NCI-H446 treated with DMSO at 0.1 percent for 48 hours (cell line): ENCODE data around the gene WDR27.

Experiments
- DNase-seq: peaks from one replicate; lab custom pipeline; 2025; lab: John Stamatoyannopoulos, UW

WDR27 gene

DNA sequence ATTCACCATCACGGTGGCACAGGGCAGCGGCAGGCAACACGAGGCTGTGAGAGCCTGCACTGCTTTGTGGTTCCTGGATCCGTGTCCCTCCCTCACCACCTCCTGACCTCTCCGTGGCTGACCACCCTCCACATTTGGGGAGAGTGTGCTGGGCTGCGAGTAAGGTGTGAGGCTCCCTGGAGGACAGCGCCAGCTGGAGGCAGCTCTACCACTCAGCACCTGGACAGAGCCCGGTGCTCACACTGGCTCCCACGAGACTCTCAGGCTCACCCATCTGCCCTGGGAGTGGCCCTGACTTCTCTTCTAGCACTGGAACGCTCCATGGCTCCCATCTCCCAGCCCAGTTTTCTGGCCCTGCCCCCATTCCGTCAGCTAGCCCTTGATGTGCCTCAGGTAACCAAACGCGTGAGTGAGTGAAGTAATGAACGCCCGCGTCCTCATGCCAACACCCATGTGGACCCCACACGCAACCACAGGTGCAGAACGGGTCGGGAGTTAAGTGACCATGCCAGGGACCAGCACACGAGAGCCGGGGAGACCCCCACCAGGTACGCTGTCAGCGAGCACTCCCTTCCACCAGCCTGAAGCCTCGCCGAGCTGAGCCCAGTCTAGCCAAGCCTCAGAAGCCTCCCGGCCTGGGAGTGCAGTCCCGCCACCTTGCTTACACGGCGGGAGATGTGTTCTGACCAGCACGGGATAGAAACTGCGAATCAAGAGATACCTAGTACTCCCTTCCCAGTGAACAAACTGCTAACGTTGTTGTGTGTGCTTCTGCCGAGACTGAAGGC, 137.2 kb downstream of the WDR27 start:
- no peak for DNase-seq

DNA sequence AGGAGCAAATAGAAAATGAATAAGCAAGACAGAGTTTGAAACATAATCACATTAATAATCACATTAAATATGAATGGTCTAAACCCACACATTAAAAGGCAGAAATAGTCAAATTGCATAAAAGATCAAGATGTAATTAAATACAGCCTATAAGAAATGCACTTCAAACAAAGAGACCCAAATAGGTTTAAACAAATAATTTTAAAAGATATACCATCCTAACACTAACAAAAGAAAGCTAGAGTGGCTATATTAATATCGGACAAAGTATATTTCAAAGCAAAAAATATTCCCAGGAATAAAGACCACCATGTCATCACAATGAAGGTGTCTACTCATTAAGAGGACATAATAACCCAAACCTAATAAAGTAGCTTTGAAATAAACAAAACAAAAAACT, 140.2 kb downstream of the WDR27 start:
- no peak for DNase-seq

GRCh38 chr6:169559592-169559991, 142.2 kb downstream of the WDR27 start:
- no peak for DNase-seq

GRCh38 chr6:169558774-169559441, 142.9 kb downstream of the WDR27 start:
- no peak for DNase-seq

DNA sequence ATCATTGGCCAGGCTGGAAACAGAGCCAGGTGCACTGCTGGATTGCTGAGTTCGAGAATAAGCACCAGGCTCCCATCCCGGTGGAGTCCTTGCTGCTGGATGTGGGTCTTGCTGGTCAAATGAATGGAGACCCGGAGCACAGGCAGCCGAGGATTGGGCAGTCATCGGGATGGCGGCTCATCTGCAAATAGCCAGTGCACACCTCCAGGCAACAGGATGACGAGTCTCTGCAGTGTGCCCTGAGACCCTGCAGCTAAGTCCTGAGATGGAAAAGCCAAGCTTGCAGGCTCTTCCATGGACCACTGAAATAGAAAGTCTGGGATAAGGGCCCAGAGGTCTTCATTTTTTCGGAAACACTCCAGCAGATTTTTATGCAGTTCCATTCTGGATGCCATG, 143.5 kb downstream of the WDR27 start:
- DNase-seq, result no peak

DNA sequence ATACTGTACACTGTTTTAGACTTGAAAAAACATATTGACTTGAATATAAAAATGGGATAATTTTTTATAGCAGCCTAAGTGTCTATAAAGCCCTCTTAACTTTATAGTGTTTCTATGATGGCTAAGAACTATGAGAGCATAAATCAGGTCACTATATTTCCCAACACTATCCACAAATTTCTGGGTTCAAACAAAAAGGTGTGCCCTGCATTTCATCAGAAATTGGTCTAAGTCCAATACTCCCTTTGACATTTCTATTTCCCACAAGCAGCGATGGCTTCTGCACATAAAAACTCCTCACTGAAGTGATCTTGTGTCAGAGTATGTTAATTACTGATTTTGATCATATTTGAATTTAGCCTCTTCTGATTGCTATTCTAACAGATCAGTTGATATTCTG, 143.9 kb downstream of the WDR27 start:
- no peak for DNase-seq

DNA sequence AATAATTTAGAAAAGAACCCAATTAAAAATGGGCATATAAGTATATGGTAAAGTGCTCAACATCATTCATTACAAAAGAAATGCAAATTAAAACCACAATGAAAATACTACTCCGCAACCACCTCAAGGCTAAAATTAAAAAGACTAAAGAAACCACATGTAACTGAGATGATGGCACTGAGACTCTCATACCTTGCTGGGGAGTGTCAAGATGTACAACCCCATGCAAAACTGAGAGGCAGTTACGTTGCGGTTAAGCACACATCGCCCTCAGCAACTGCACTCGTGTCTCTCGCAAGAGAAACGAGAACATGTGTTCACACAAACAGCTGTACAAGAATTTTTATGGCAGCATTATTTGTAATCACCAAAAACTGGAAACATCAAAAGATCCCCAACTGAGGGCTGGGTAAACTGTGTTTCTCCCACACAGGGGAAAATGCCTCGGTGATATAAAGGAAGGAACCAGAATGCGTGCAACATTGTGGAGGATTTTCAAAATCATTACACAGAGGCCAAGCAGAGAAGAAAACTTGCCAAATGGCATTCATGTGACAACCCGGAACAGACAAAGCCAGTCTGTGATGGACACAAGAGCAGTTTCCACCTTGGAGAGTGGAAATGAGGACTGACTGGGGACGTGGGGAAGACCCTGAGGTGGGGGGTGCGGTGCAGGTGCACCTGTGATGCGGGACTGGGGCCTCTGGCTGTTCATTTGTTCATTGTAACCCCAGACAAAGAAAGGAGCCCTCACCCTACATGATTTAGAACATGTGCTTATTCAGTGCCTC, 144.9 kb downstream of the WDR27 start:
- DNase-seq, result no peak

- no peak for DNase-seq
These were observed 145.7 kb downstream of the WDR27 start for GRCh38 chr6:169555971-169556617.

- DNase-seq, result no peak
These were observed 155.8 kb downstream of the WDR27 start for GRCh38 chr6:169545982-169546381.

GRCh38 chr6:169543704-169544103, 158.1 kb downstream of the WDR27 start:
- DNase-seq, result no peak

- no peak for DNase-seq
These were observed 159.3 kb downstream of the WDR27 start for GRCh38 chr6:169542491-169542890.

DNA sequence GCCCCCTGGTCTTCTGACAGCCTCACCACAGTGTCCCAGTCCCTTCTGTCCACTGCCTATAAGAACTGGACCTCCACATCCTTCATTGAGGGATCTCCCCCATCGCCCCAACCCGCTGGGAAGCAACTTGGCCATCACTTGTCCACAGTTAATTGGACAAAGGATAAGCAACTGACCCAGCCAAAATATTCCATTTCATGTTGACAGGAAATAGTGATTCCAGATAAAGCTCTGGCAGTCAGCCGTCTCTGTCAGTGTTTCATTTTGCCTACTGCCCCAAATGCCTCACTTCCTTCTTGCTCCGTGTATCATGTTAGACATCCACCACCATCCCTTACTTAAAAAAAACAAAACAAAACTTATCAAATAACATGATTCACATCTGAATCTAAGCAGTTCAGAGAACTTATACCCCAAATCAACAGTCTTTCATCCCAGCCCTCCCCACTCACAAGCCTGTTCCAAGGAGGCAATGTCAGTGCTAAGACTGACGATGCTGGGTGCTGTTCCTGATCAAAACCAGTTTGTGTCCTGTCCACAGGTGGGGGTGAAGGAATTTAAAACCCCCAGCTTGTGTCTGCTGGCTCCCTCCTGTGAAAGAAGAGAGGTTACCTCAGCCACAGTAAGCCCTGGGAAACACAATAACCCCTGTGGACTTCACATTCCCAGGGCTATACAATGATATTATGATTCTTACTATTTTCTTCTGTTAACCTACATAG, 162.5 kb downstream of the WDR27 start:
- DNase-seq, result no peak

DNA sequence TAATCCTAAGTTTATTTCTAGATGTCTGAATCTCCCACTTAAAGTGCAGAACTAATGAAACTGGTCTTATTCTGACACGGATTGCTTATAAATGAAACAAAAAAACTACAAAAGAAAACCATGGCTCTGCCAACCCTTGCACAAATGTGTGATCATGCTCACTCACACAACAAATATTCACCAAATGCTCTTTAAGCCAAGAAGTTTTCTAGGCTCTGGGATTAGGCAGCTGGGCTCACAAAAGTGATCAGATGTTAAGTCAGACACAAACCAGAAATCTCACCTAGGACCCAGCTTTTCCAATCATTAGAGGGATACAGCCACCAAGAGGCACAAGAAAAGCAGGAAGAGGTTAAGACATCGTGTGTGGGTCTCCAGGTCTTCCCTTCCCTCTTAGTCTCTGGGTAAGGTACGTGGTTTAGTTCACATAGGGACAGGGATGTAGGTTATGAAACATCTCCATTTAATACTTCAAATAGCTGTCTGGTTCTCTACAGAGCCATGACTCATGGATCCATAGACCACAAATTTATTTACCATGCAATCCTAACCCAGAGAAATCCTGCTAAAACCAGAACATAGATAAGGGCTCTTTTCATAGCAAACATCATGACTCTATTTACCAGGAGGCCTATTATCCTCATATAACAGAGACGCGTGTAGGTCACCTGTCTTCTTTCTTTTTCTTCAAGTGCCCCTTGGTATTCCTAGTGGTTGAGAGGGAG, 165.2 kb downstream of the WDR27 start:
- no peak for DNase-seq

DNA sequence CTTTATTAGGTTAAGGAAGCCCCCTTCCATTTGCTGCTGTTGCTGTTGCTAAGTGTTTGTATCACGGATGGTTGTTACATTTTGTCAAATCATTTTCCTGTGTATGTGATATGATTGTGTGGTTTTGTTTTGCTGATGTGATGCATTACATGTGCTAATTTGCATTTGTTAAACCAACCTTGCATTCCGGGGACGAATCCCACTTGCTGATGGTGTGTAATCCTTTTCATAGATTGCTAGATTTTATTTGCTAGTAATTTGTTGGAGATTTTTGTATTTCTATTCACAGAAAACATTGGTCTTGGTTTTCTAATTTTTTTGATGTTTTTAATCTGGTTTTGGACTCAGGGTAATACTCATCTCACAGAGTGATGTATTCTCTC, 167.8 kb downstream of the WDR27 start:
- DNase-seq, result no peak

DNA sequence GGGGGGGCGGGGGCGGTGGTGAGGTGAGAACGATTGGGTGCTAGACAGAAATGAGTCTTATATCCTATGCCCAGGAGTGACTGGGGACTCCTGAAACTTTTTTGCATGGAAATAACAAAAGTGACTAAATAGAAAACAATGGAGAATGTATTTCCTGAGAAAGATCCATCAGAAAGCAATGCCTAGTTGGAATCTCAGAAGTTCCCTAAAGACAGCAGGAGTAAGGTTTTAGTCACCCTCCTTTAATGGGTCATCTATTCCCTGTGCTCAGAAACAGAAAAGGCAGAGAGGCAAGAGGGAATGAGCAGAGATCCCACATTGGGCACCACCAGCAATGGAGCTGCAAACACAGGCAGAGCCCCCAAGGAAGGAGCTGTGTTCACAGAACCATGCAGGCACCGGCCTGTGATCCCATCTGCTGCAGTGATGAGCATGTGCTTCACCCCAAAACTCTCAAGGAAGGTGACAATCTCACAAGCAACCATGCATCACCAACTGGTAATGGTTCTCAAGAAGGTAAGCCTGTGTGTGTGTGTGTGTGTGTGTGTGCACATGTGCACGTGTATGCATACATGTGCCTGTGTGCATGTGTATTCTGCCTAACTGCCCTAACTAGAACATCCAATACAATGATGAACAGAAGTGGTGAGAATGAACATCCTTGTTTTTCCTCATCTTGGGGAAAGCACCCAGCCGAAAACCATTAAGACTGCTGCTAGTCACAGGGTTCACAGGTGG, 168.4 kb downstream of the WDR27 start:
- DNase-seq, result no peak

- DNase-seq, result no peak
These were observed 171.1 kb downstream of the WDR27 start for GRCh38 chr6:169530752-169531123.

- no peak for DNase-seq
These were observed 171.7 kb downstream of the WDR27 start for GRCh38 chr6:169529931-169530751.

DNA sequence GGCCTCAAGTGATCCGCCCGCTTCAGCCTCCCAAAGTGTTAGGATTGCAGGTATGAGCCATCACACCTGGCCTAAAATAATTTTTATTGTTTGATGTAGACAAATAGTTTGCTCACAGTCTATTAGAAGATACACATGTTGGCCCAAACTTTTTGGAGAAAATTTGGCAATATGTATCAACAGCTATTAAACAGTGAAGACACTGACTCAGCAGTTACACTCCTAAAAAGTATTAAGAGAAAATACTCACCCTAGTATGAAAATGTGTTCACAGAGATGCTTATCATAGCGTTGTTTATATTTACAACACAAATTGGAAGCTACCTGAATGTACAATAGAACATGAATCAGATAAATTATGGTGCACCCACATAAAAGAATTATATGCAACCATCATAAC, 173.1 kb downstream of the WDR27 start:
- no peak for DNase-seq

GRCh38 chr6:169527306-169527705, 174.5 kb downstream of the WDR27 start:
- no peak for DNase-seq

DNA sequence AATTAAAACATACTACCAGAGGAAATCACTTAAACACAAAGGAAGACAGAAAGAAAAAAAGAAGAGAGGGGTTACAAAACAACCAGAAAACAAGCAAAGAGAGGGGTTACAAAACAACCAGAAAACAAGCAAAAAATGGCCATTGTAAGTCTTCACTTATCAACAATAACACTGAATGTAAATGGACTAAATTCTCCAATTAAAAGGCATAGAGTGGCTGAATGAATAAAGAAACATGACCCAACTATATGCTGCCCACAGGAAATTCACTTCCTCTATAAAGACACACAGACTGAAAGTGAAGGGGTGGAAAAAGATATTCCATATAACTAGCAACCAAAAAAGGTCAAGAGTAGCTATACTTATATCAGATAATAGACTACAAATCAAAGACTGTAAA, 180.0 kb downstream of the WDR27 start:
- DNase-seq, result no peak
